Measurements from ENCODE around the gene CDH23. TPM values are rescaled to one million over a fixed set of nuclear protein-coding genes. Genes with fewer than 3 reads are reported as not detected.
A peak's percentile ranks its signal among the peaks of the same experiment; 100 is the strongest.

CDH23 gene
- total RNA-seq, 1 experiment from 2014 or later: not detected

DNA sequence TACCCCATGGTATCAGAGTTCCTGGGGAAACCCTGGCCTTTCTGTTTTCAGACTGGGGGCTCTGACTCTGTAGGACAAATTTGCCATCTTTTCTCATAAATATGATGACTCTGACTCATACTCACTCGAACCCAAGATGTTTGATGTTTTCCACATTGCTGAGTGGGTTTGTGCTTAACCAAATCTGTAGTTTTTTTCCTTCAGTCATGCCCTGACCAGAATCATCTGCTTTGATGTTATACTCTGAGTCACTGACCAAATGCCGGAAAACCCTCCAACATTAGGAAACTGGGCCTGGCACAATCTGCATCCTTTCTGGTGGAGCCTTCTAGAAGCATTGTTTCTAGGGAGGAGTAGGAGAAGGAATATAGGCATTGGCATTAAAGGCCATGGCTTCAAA is 204.1 kb downstream of the CDH23 start:
- H4K20me1 ChIP-seq (ENCODE audit: low read length): no peaks in the 10 kb centered on the region
- no peaks in the 10 kb centered on the region for H3F3A ChIP-seq (ENCODE audit: low read length, unreplicated experiment)
- no peaks in the 10 kb centered on the region for H3K27me3 ChIP-seq (ENCODE audit: low read length)
- no peak overlapping the region for H3K4me2 ChIP-seq (ENCODE audit: low read length)
- BruUV-seq (replicated peaks): no TSS peak
- H2AFZ ChIP-seq (ENCODE audit: low read length): no peak overlapping the region
- H3K4me3 ChIP-seq (ENCODE audit: low read length): no peak overlapping the region
- ChIA-PET CTCF (no interaction called here), POLR2A (ENCODE audit: unreplicated experiment) (no interaction called here)
- H3K9ac ChIP-seq (ENCODE audit: low read length): no peak overlapping the region
- H3K9me3 ChIP-seq (ENCODE audit: low read length): no peaks in the 10 kb centered on the region
- H3K36me3 ChIP-seq (ENCODE audit: low read depth, low read length): no peaks in the 10 kb centered on the region
- H3K9me2 ChIP-seq (replicated peaks; ENCODE audit: low read length): no peaks in the 10 kb centered on the region
- H3K79me2 ChIP-seq (ENCODE audit: low read length): no peaks in the 10 kb centered on the region
- ATAC-seq (peak; percentile 31; the same call in 1 of the 2 replicates), DNase-seq (peak; percentile 35)
- H3K27ac ChIP-seq (ENCODE audit: low read length): no peak overlapping the region
- no peaks in the 10 kb centered on the region for H3K4me1 ChIP-seq (ENCODE audit: insufficient read depth, low read length)
- TF ChIP-seq, protein P1, sequence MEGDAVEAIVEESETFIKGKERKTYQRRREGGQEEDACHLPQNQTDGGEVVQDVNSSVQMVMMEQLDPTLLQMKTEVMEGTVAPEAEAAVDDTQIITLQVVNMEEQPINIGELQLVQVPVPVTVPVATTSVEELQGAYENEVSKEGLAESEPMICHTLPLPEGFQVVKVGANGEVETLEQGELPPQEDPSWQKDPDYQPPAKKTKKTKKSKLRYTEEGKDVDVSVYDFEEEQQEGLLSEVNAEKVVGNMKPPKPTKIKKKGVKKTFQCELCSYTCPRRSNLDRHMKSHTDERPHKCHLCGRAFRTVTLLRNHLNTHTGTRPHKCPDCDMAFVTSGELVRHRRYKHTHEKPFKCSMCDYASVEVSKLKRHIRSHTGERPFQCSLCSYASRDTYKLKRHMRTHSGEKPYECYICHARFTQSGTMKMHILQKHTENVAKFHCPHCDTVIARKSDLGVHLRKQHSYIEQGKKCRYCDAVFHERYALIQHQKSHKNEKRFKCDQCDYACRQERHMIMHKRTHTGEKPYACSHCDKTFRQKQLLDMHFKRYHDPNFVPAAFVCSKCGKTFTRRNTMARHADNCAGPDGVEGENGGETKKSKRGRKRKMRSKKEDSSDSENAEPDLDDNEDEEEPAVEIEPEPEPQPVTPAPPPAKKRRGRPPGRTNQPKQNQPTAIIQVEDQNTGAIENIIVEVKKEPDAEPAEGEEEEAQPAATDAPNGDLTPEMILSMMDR (conservative IDR thresholded peaks at IDR 0.05; ENCODE audit: low read depth, low read length): no peak
- TF ChIP-seq EZH2phosphoT487 (IDR thresholded peaks at IDR 0.05; ENCODE audit: borderline replicate concordance, low read length): no peak
- TF ChIP-seq EZH2 (IDR thresholded peaks at IDR 0.05; ENCODE audit: low read length, unreplicated experiment): no peak
- intact Hi-C loops (cut with micrococcal nuclease): no loop called here

DNA sequence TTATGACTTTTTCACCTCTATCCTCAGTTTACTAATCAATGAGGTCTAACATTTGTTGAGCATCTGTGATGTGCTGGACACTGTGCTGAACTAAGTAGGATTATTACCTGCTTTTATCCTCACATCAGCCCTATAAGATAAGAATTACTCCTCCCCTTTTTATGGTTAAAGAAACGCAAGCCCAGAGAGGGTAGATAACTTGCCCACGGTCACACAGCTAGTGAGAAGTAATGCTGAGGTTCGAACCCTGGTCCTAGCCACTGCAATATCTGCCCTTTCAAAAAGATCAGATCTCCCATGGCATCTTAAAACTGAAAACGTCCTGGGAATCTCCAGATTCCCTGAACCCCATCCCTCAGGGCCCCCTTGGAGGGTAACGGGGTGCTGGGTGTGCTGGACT is 204.6 kb downstream of the CDH23 start:
- Histone ChIP-seq H3K4me1 (ENCODE audit: insufficient read depth, low read length) (no peaks in the 10 kb centered on the region), H3K79me2 (ENCODE audit: low read length) (no peaks in the 10 kb centered on the region), H3K9me3 (ENCODE audit: low read length) (no peaks in the 10 kb centered on the region), H3K9ac (ENCODE audit: low read length) (no peak overlapping the region), H3K36me3 (ENCODE audit: low read depth, low read length) (no peaks in the 10 kb centered on the region), H4K20me1 (ENCODE audit: low read length) (no peaks in the 10 kb centered on the region), H3F3A (ENCODE audit: low read length, unreplicated experiment) (no peaks in the 10 kb centered on the region), H3K4me2 (ENCODE audit: low read length) (no peak overlapping the region), H3K9me2 (replicated peaks; ENCODE audit: low read length) (no peaks in the 10 kb centered on the region), H3K27me3 (ENCODE audit: low read length) (no peaks in the 10 kb centered on the region), H3K4me3 (ENCODE audit: low read length) (no peak overlapping the region), H3K27ac (ENCODE audit: low read length) (no peak overlapping the region), H2AFZ (ENCODE audit: low read length) (no peak overlapping the region)
- no TSS peak for BruUV-seq (replicated peaks)
- no peak for DNase-seq
- intact Hi-C loops (cut with micrococcal nuclease): no loop called here
- no peak for TF ChIP-seq EZH2 (IDR thresholded peaks at IDR 0.05; ENCODE audit: low read length, unreplicated experiment)
- ChIA-PET POLR2A (ENCODE audit: unreplicated experiment) (no interaction called here), CTCF (no interaction called here)
- no peak for ATAC-seq

DNA sequence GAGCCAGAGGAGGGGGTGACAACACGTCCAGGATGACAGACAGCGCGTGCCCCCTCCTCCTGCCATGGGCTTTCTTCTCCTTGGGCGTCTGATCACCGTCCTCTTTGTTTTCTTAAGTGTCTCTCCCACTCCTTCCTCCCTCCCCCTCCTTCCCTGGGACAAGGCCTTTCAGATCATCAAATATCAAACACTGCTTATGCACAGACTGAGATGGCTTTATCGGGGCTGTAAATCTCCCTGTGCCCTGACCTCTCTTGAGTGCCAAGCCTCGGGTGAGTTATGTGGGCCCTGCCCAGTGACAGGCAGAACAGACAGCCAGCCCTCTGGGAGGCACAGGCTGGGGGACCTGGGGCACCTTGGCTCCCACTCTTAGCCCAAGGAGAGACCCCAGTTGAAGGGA is 206.4 kb downstream of the CDH23 start:
- Histone ChIP-seq H4K20me1 (ENCODE audit: low read length) (no peaks in the 10 kb centered on the region), H3K9me2 (replicated peaks; ENCODE audit: low read length) (no peaks in the 10 kb centered on the region), H3F3A (ENCODE audit: low read length, unreplicated experiment) (no peaks in the 10 kb centered on the region), H3K4me2 (ENCODE audit: low read length) (no peak overlapping the region), H3K9me3 (ENCODE audit: low read length) (no peaks in the 10 kb centered on the region), H3K9ac (ENCODE audit: low read length) (no peak overlapping the region), H2AFZ (ENCODE audit: low read length) (no peak overlapping the region), H3K79me2 (ENCODE audit: low read length) (no peaks in the 10 kb centered on the region), H3K4me3 (ENCODE audit: low read length) (no peak overlapping the region), H3K36me3 (ENCODE audit: low read depth, low read length) (no peaks in the 10 kb centered on the region), H3K4me1 (ENCODE audit: insufficient read depth, low read length) (no peaks in the 10 kb centered on the region), H3K27me3 (ENCODE audit: low read length) (no peaks in the 10 kb centered on the region), H3K27ac (ENCODE audit: low read length) (no peak overlapping the region)
- BruUV-seq (replicated peaks): no TSS peak
- ChIA-PET CTCF (no interaction called here), POLR2A (ENCODE audit: unreplicated experiment) (no interaction called here)
- ATAC-seq (no peak), DNase-seq (no peak)
- intact Hi-C loops (cut with micrococcal nuclease): no loop called here
- TF ChIP-seq EZH2phosphoT487 (IDR thresholded peaks at IDR 0.05; ENCODE audit: borderline replicate concordance, low read length) (no peak), EZH2 (IDR thresholded peaks at IDR 0.05; ENCODE audit: low read length, unreplicated experiment) (no peak)
- TF ChIP-seq, protein P1 (conservative IDR thresholded peaks at IDR 0.05; ENCODE audit: low read depth, low read length): no peak
